Fibroblast of pulmonary artery (primary cell): Measurements from ENCODE around the gene HLCS.

Experiments used
- DNase-seq: peaks from one replicate; pipeline ENCODE4 v3.0.0-alpha.2; 2010; ENCODE audit warnings: low read depth
- H3K4me3 ChIP-seq: replicated peaks from 2 replicates; pipeline ENCODE4 v1.5.1; 2011; ENCODE audit warnings: low read depth, mild to moderate bottlenecking, control low read depth, low read length, moderate library complexity
- CTCF ChIP-seq: IDR thresholded peaks from 2 replicates; pipeline ENCODE4 v1.5.1; 2011; ENCODE audit warnings: mild to moderate bottlenecking, control low read depth, low read length, inconsistent platforms; ENCODE audit errors: missing control alignments

The HLCS gene

GRCh38 chr21:36845070-36845469 is 121.4 kb downstream of the HLCS start:
- TF ChIP-seq CTCF = no peak
- DNase-seq = no peak
- no peak overlapping the region for H3K4me3 ChIP-seq

GRCh38 chr21:36841866-36842265 is 124.6 kb downstream of the HLCS start:
- H3K4me3 ChIP-seq = no peak overlapping the region

GRCh38 chr21:36839735-36840134 is 126.7 kb downstream of the HLCS start:
- TF ChIP-seq CTCF = no peak
- no peak for DNase-seq
- no peak overlapping the region for H3K4me3 ChIP-seq

More at GRCh38 chr21:36841866-36842265, 124.6 kb downstream of the HLCS start:
- TF ChIP-seq CTCF = no peak
- no peak for DNase-seq

GRCh38 chr21:36839123-36839522 is 127.3 kb downstream of the HLCS start:
- TF ChIP-seq CTCF = no peak
- DNase-seq = no peak
- H3K4me3 ChIP-seq = no peak overlapping the region

GRCh38 chr21:36835383-36835795 is 131.1 kb downstream of the HLCS start:
- TF ChIP-seq CTCF = no peak
- no peak overlapping the region for H3K4me3 ChIP-seq
- DNase-seq = no peak

GRCh38 chr21:36834192-36834591 is 132.3 kb downstream of the HLCS start:
- no peak for DNase-seq
- TF ChIP-seq CTCF = no peak
- H3K4me3 ChIP-seq = no peak overlapping the region

- no peak overlapping the region for H3K4me3 ChIP-seq
- DNase-seq = no peak
- no peak for TF ChIP-seq CTCF
Observed at GRCh38 chr21:36830100-36830499, 136.4 kb downstream of the HLCS start.
